COLO668 (cell line): ENCODE data around the gene SLC38A2.

Experiments
- DNase-seq: peaks from one replicate; lab custom pipeline; 2025; ENCODE audit not compliant: unreplicated experiment; lab: John Stamatoyannopoulos, UW

Gene SLC38A2

GRCh38 chr12:46362895-46363581, 9.5 kb downstream of the SLC38A2 start:
- no peak for DNase-seq

GRCh38 chr12:46361667-46362034, 10.9 kb downstream of the SLC38A2 start:
- DNase-seq = no peak

GRCh38 chr12:46360908-46361666, 11.5 kb downstream of the SLC38A2 start:
- no peak for DNase-seq

DNA sequence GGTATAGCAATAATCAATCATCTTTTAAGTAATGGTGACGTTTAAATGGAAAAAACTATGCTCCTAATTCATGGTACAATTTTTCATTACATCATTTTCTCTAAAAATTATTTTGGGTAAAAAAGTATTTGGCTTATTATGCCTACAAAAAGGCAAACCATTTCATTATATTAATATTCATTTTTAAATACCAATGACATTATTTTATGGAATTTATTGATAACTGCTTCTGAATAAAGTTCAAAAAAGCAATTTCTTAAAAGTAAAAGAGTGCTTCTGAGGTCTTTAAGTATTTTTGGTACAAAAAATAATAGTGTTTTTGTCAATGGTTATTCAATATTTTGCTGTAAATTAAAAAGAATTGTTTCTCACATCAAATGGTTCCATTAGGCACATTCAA, 12.2 kb downstream of the SLC38A2 start:
- no peak for DNase-seq

DNA sequence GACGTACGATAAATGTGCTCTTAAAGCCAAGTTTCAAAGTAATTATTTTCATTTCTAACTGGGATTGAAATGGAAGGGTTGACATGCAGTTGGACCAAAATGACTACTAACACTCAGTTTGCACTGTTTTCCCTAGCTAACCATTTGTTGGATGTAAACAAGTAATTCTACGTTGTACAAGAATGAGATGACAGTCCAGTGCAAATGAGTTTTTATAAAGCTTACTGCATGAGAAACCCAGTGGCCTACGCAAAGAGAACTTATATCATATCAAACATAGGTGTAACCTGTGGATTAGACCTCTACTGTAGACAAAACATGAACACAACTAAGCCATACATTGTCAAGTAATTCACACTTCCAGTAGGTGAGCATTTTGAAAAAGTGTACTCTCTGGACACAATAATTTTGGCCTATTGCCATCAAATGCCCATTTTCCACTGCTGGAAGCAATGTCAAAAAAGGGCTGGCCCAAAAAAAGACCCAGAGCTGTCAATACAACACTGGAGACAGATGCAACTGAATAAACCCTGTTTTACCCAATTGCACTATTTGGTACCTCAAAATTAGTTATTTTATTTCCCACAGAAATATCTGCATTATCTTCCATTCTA, 12.8 kb downstream of the SLC38A2 start:
- DNase-seq = no peak

DNA sequence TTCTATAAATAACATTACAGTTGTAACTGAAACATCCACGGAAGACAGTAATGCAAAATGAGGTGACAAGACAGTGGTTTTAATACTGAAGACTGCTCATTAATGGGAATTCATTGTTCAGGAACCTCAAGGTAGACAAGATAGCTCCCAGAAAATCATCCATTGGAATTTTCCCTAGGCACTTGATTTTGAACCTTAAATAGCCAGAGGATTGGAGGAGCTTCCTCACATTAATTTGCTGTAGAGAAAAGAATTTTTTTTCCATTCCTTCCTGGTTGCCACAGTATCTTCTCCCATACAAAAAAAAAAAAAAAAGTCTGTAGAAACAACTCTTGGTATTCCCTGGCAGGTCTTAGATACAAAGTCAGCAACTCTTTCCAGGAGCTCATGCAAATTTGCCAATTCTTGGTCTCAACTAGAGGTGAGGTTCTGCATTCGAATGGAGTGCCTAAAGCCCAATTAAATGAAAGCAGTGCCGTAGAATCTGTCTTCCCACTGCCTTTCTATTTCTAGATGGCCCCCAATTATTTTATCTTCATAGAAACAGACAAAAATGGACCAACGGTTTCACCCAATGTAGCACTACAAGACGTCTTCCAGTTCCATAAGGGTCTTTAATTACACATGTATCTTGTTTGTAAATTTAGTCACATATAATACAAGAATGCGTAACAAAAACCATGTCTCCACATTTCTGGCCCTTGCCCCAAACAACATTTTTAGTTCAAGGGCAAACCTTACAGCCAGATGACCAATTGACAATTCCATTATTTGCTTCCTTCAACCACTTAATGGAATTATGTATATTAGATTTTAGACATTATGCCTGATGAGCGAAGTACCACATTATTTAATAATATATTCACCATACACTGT, 13.5 kb downstream of the SLC38A2 start:
- no peak for DNase-seq

DNA sequence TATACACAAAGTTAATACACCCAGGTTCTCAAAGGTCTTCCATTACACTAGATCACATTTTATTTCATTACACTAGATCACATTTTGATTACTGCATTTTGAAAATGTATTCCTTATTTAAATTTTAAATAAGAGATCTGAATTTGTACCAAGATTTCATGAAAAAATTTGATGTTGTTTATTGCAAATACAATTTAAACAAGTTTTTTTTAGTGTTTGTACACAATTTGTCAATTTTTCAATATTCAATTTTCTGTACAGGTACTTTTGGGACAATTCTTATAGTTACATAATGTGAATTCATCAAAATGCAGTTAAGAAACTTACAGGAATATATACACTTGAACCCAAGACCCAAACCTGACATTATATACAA, 14.3 kb downstream of the SLC38A2 start:
- DNase-seq = no peak

DNA sequence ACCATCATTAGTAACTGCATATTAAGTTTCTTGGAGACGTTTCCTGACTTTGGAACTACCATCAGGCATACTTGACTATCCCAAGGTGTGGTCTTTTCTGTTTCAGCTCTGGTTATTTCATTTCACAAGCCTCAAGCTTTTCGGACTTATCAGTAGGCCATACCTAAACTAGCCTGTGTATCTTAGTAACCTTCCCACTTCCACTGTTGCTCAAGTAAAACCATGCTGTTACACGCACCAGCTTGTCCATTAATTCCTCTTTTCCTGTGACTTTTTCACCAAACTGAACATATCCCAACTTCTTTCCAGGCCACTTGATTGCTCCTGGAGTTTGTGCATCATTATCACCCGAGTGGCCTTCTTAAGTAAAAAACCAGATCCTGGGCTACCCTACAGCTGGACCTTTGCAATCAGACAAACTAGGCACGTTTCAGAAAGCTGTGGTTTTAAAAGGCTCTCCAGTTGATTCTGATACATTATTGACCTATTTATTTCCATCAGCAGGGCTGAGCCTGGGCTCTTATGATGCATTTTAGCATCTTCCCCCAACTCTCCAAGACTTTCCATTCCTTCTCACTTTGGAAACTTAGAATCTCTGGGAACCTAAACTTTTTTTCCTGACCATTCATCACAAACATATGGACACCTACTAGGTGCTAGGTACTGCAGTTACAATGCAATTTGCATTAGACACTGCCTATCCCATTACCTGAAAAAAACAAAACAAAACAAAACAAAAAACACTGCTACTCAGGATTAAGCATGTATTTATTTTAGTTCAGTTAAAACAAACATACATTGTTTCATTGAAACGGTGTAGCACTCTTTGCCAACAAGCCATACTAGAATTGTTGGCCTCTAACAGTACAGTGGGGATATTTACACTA, 14.9 kb downstream of the SLC38A2 start:
- no peak for DNase-seq

DNA sequence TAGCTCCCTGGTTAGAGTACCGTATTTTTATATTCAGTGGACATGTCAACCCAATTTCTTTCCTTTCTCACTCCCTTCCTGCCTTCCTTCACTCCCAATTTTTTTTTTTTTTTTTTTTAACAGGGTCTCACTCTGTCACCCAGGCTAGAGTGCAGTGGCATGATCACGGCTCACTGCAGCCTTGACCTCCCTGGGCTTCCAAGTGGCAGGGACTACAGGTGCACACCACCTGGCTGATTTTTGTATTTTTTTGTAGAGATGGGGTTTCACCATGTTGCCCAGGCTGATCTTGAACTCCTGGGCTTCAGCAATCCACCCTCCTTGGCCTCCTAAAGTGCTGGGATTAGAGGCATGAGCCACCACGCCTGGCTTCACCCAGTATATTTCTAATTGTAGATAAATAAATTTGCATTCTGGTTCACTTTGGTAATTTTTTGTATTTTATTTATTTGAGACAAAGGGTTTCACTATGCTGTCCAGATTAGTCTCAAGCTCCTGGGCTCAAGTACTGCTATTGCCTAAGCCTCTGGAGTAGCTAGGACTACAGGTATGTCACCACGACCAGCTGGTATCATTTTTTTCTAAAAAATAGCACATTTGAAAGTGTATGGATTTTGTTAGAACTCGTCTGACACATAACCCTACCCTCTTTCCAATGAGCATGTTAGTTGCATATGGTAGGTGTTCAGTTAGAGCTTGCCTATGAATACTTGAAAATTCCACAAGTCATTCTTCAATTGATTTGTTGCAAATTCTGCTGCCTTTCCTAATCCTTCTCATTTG, 15.7 kb downstream of the SLC38A2 start:
- DNase-seq = no peak

DNA sequence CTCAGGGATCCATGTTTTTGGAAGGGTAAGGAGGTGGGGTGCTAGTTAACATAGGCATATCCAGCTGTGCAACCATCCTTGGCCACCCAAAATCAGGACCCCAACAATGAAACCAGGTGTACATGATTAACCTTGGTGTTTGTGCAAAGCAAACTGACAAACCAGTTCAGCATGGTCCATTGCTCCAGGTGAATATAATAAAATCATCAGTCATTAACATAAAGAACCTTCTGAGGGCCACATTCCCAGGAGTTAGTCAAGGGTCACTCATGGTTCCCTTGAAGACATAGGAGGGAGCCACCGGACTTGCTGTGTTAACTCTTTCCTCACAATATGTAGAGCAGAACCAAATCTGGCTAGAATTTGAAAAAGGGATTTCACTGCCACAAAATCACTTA, 17.8 kb downstream of the SLC38A2 start:
- DNase-seq = no peak

- DNase-seq = no peak
Measured at GRCh38 chr12:46354111-46354801, 18.3 kb downstream of the SLC38A2 start.

DNA sequence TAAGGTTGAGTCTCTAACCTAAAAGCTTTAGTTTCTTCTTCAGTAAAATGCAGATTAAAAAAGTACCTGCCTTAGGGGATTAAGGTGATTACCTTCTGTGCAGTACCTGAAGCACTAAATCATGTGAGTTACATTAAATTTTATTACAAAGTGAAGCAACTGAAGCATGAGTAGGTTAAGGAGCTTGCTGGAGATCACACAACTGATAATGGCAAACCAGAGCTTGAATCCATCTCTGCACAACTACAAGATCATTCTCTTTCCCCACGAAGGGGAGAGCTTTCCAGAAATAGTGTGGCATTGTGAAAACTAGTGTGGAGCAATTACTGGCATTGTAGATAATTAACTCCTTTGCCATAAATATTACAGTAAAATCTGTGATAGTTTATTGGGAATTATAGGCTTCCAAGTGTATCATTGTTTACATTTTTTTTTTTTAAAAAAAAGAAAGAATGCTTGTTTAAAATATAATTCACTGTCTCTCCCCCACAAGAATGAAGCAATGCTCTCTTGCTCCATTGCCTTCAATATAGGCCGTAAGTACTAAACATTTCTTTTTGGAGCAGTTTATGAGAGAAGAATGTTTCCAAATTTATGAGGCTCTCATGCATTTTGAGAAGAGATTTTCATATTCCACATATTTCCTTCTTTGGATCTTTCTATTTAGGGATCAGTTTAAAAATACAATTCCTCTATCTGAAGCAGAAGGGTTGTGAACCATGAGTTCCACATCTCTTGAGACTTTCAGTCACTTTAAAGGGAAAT, 20.5 kb downstream of the SLC38A2 start:
- no peak for DNase-seq

GRCh38 chr12:46351138-46351537, 21.4 kb downstream of the SLC38A2 start:
- no peak for DNase-seq

DNA sequence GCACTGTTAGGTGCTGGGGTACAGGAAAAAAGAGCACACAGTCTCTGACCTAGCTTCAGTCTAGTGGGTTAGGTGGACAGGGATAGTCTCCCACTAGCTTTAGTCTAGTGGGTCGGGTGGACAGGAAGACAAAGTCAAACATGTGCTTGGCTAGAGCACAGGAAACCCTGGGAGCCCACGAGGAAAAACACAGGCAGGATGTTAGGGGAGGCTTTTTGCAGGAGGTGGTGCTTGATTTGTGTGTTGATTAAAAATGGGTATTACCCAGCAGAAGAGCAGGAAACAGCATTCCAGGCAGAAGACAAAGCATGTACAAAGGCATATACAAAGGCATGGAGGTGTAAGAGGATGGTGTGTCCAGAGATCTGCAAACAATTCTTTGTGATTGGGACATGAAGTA, 23.3 kb downstream of the SLC38A2 start:
- no peak for DNase-seq

DNA sequence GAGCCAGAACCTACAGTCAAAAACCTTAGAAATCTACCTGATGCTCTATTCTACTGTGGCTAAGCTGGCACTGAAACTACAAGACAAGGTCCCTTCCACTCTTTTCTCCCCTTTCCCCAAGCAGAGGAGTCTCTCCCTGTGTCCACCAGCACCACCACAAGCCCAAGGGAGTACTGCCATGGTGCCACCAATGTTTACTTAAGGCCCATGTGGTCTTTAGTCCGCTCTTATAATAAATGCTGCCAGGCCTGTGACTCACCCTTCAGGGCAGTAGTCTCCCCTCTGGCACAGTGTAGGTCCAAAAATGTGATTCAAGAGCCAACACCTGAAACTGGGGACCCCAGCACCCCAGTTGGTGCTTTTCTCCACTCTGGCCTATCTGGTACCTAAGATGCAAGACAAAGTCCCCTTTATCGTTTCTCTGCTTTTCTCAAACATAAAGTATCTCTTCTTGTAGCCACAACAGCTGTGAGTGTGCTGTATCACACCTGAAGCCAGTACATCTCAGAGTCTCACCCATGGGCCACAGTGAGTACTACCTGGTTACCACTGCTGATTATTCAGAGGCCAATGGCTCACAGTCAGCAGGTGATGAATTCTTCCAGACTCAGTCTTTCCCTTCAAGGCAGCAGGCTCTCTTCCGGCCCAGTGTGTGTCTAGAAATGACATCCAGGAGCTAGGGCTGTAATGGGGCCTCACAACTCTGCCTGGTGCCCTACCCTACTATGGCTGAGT, 29.3 kb downstream of the SLC38A2 start:
- DNase-seq = no peak

DNA sequence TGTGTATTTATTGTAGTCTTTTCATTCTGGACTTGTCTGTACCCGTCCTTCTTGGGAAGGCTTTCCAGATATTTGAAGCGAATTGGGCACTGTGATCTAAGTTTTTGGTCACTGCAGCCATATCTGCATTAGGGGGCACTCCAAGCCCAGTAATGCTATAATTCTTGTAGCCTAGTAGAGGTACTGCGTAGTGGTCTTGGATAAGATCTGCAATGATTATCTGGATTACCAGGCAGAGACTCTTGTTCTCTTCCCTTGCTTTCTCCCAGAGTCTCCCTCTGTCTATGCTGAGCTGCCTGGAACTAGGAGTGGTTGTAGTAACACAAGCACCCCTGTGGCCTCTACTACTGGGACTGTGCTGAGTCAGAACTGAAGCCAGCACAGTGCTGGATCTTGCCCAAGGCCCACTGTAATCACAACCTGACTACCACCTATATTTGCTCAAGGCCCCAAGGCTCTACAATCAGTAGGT, 30.0 kb downstream of the SLC38A2 start:
- DNase-seq = no peak

DNA sequence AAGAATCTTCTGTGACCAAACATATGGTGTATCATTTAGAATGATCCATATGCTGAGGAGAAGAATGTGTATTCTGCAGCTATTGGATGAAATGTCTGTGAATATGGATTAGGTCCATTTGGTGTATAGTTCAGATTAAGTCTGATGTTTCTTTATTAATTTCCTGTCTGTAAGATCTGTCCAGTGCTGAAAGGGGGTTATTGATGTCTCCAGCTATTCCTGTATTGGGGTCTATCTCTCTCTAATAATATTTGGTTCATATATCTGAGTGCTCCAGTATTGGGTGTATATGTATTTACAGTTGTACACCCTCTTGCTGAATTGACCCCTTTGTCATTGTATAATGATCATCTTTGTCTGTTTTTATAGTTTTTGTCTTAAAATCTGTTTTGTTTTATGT, 33.5 kb downstream of the SLC38A2 start:
- no peak for DNase-seq

DNA sequence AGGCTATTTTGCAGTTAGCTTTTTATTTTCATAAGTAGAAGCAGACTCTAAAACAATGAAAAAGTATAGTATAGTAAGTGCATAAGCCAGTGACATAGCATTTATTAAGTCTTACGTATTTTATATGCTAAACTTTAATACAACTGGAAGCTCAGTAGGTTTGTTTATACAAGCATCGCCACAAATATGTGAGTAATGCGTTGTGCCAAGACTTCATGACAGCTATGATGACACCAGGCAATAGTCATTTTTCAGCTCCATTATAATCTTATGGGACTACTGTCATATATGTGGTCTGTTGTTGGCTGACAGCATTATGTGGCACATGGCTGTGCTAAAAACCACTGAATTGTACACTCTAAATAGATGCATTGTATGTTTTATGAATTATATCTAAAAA, 40.3 kb downstream of the SLC38A2 start:
- DNase-seq = no peak
